Gastrocnemius medialis (tissue), 4 donors: ENCODE results near the gene PIP4K2A. TPM values are rescaled to one million over a fixed set of nuclear protein-coding genes. Genes with fewer than 3 reads are reported as not detected.

Experiments
- ATAC-seq, 2 donors: fragments of 150-250 bp; one replicate each; pipeline ENCODE4 v1.9.1; 2016
- DNase-seq, 2 donors: peaks; one replicate each; pipeline ENCODE4 v3.0.0-alpha.2; 2019
- H3K27ac ChIP-seq, 4 donors: fragments of 200-600 bp; sonication (generic); 1 replicate in 1 of 4; 2 replicates in 3 of 4; pipeline ENCODE4 v1.5.1; 2016 to 2018; ENCODE audit warnings: mild to moderate bottlenecking in 2 of 4, moderate library complexity in 1 of 4
- H3K27me3 ChIP-seq, 3 donors: fragments of 200-600 bp; sonication (generic) in 2 of 3; 1 replicate in 1 of 3; 2 replicates in 2 of 3; pipeline versions ENCODE4 v1.5.1 to v1.6.0; 2016 to 2019; ENCODE audit warnings: mild to moderate bottlenecking in 1 of 3, moderate library complexity in 1 of 3
- H3K36me3 ChIP-seq, 2 donors: fragments of 200-600 bp; sonication (generic) in 1 of 2; one replicate each; pipeline ENCODE4 v1.5.1; 2017 to 2018
- H3K4me1 ChIP-seq, 2 donors: fragments of 200-600 bp; sonication (generic) in 1 of 2; one replicate each; pipeline ENCODE4 v1.5.1; 2016 to 2017; ENCODE audit warnings: mild to moderate bottlenecking in 2 of 2
- H3K4me3 ChIP-seq, 4 donors: fragments of 200-600 bp; sonication (generic) in 3 of 4; 1 replicate in 1 of 4; 2 replicates in 3 of 4; pipeline ENCODE4 v1.5.1; 2016 to 2019; ENCODE audit warnings: mild to moderate bottlenecking in 2 of 4
- H3K9me3 ChIP-seq, 3 donors: fragments of 200-600 bp; sonication (generic) in 2 of 3; 1 replicate in 1 of 3; 2 replicates in 2 of 3; pipeline ENCODE4 v1.5.1; 2016 to 2019
- CTCF ChIP-seq, 5 experiments: fragments of 450-650 bp in 3 of 5; fragments of 200-600 bp in 2 of 5; sonication (generic) in 2 of 5; IDR thresholded peaks in 4 of 5; conservative IDR thresholded peaks in 1 of 5; 1 replicate in 4 of 5; 2 replicates in 1 of 5; pipeline ENCODE4 v1.5.1; 2016 to 2019; ENCODE audit warnings: antibody characterized with exemption in 5 of 5, mild to moderate bottlenecking in 3 of 5, moderate library complexity in 3 of 5
- POLR2A ChIP-seq, 2 donors: fragments of 450-650 bp; IDR thresholded peaks; one replicate each; pipeline ENCODE4 v1.6.1; 2017; ENCODE audit warnings: antibody characterized with exemption in 2 of 2, mild to moderate bottlenecking in 2 of 2, moderate library complexity in 2 of 2
- in situ Hi-C, 4 donors: fragments of 200-750 bp; cut with MboI; loops; one replicate each; pipeline versions ENCODE4 v1.15.0 to v1.8.0; 2017; ENCODE audit warnings: low sequenced_read_pairs in 4 of 4
- intact Hi-C: fragments of 100-400 bp; cut with DNase I; formaldehyde crosslinking; loops from one replicate; pipeline ENCODE4 v1.15.1; 2023; ENCODE audit warnings: low total_unique reads
- total RNA-seq, 4 donors: library from RNA; depleted of rRNA; stranded (reverse); fragments of >200 nt; gene quantifications; one replicate each; pipeline versions ENCODE4 v1.1.0 to v1.2.3, GENCODE V29; 2016

PIP4K2A gene
- total RNA-seq, 4 donors from 2014 or later, result 3.9 to 7.5 (median 4.7) TPM

GRCh38 chr10:22557321-22557720 lies 157.1 kb downstream of the PIP4K2A start:
- intact Hi-C loops, result loop anchor here (5.0 to 10.0 kb wide), 4 partner anchors 427 to 1025 kb away; partner anchors contain the start of genes MLLT10 and MSRB2
- no peaks in the 10 kb centered on the region for H3K27me3 ChIP-seq
- H3K9me3 ChIP-seq, result no peaks in the 10 kb centered on the region
- ATAC-seq (no peak), DNase-seq (no peak)
- TF ChIP-seq POLR2A (IDR thresholded peaks at IDR 0.05) (no peak), CTCF (IDR thresholded peaks at IDR 0.05 in 4 of 5, conservative IDR thresholded peaks at IDR 0.05 in 1 of 5) (no peak)
- H3K4me1 ChIP-seq, result peaks cover 28 to 45% of the 10 kb centered on the region in 2 donors
- H3K4me3 ChIP-seq, result no peak overlapping the region
- H3K36me3 ChIP-seq, result no peaks in the 10 kb centered on the region
- in situ Hi-C loops, result loop anchor here in 3 of 4 donors (10.0 to 25.0 kb wide), 3 partner anchors 427 to 570 kb away; no protein-coding TSS in a partner anchor
- H3K27ac ChIP-seq, result peak overlapping the region; percentile 4 to 76 (median 63)

- Histone ChIP-seq H3K27ac (peak overlapping the region; percentile 75 to 87 (median 80)), H3K36me3 (no peaks in the 10 kb centered on the region), H3K27me3 (no peaks in the 10 kb centered on the region), H3K9me3 (no peaks in the 10 kb centered on the region), H3K4me1 (peaks cover 34 to 50% of the 10 kb centered on the region in 2 donors), H3K4me3 (no peak overlapping the region)
- ATAC-seq, result peak; percentile 53 to 83
- in situ Hi-C loops, result loop anchor here in 3 of 4 donors (10.0 to 25.0 kb wide), 3 partner anchors 428 to 569 kb away; no protein-coding TSS in a partner anchor
- TF ChIP-seq CTCF (IDR thresholded peaks at IDR 0.05 in 4 of 5, conservative IDR thresholded peaks at IDR 0.05 in 1 of 5), result no peak
- no peak for TF ChIP-seq POLR2A (IDR thresholded peaks at IDR 0.05)
- intact Hi-C loops, result loop anchor here (5.0 to 10.0 kb wide), 4 partner anchors 428 to 1024 kb away; partner anchors contain the start of genes MLLT10 and MSRB2
- DNase-seq, result peak; percentile 33 to 36
Measured at GRCh38 chr10:22556774-22557173, 157.6 kb downstream of the PIP4K2A start.

GRCh38 chr10:22554461-22555182 lies 159.8 kb downstream of the PIP4K2A start:
- Histone ChIP-seq H3K27me3 (no peaks in the 10 kb centered on the region), H3K36me3 (no peaks in the 10 kb centered on the region), H3K4me3 (peak overlapping the region; percentile 26 to 44 (median 40)), H3K27ac (peak overlapping the region; percentile 75 to 87 (median 80)), H3K4me1 (peaks cover 38 to 50% of the 10 kb centered on the region in 2 donors), H3K9me3 (no peaks in the 10 kb centered on the region)
- intact Hi-C loops (loop anchor here (5.0 to 10.0 kb wide), 7 partner anchors 117 to 1022 kb away; partner anchors contain the start of genes BMI1, MLLT10 and MSRB2), in situ Hi-C loops (loop anchor here in 3 of 4 donors (10.0 to 25.0 kb wide), 3 partner anchors 430 to 567 kb away; no protein-coding TSS in a partner anchor)
- DNase-seq (peak; percentile 61 to 78), ATAC-seq (peak; percentile 45 to 52)
- peak in 1 of 2 donors; percentile 47 for TF ChIP-seq POLR2A (IDR thresholded peaks at IDR 0.05)
- no peak for TF ChIP-seq CTCF (IDR thresholded peaks at IDR 0.05 in 4 of 5, conservative IDR thresholded peaks at IDR 0.05 in 1 of 5)

- peak; percentile 16 to 20 for ATAC-seq
- Histone ChIP-seq H3K36me3 (no peaks in the 10 kb centered on the region), H3K9me3 (no peaks in the 10 kb centered on the region), H3K4me3 (no peak overlapping the region), H3K27me3 (no peaks in the 10 kb centered on the region), H3K27ac (peak overlapping the region; percentile 75 to 87 (median 80)), H3K4me1 (peaks cover 38 to 50% of the 10 kb centered on the region in 2 donors)
- intact Hi-C loops (loop anchor here (5.0 to 10.0 kb wide), 6 partner anchors 116 to 851 kb away; partner anchors contain the start of genes BMI1 and MSRB2), in situ Hi-C loops (loop anchor here in 3 of 4 donors (10.0 to 25.0 kb wide), 3 partner anchors 431 to 566 kb away; no protein-coding TSS in a partner anchor)
- DNase-seq, result no peak
- TF ChIP-seq POLR2A (IDR thresholded peaks at IDR 0.05) (no peak), CTCF (IDR thresholded peaks at IDR 0.05 in 4 of 5, conservative IDR thresholded peaks at IDR 0.05 in 1 of 5) (no peak)
Measured at GRCh38 chr10:22553452-22553995, 160.9 kb downstream of the PIP4K2A start.
